Pancreas (tissue), 10 donors: ENCODE measurements around the gene SLC7A8. TPM values are rescaled to one million over a fixed set of nuclear protein-coding genes. Genes with fewer than 3 reads are reported as not detected.

Experiments
- ATAC-seq, 4 donors: fragments of 200-7000 bp; cut with Tn5 transposase; one replicate each; pipeline versions ENCODE4 v1.8.0 to v1.9.1; 2020; ENCODE audit warnings: mild to moderate bottlenecking in 4 of 4, moderate library complexity in 4 of 4
- DNase-seq, 6 donors: peaks; one replicate each; pipeline ENCODE4 v3.0.0-alpha.2; 2020
- FAIRE-seq: peaks from 2 replicates; lab custom pipeline; 2012; peaks lifted over from hg19 to GRCh38; lab: Jason Lieb, UNC
- H3K27ac ChIP-seq, 4 donors: fragments of 200-600 bp; sonication (generic); 1 replicate in 3 of 4; 2 replicates in 1 of 4; pipeline versions ENCODE4 v1.5.0 to v1.8.0; 2020
- H3K27me3 ChIP-seq, 4 donors: fragments of 200-600 bp; one replicate each; pipeline ENCODE4 v1.8.0; 2021
- H3K36me3 ChIP-seq, 3 donors: fragments of 200-600 bp; sonication (generic) in 1 of 3; one replicate each; pipeline versions ENCODE4 v1.5.0 to v1.8.0; 2020 to 2021
- H3K4me1 ChIP-seq, 3 donors: fragments of 200-600 bp; one replicate each; pipeline ENCODE4 v1.8.0; 2021
- H3K4me3 ChIP-seq, 4 donors: fragments of 200-600 bp; sonication (generic) in 2 of 4; one replicate each; pipeline versions ENCODE4 v1.5.0 to v1.8.0; 2020 to 2021
- H3K9me3 ChIP-seq, 4 donors: fragments of 200-600 bp; one replicate each; pipeline ENCODE4 v1.8.0; 2021
- WGBS, 2 donors: extraction: QIAGEN DNeasy Blood & Tissue Kit; methylation state at CpG; one replicate each; pipeline ENCODE4 v1.1.7; 2013; 5-methylcytosine and 5-hydroxymethylcytosine counted together
- intact Hi-C, 3 donors: fragments of 100-400 bp; cut with DNase I; formaldehyde crosslinking; loops; one replicate each; pipeline versions ENCODE4 v1.11.1 to v1.14.2; 2022
- polyA plus RNA-seq, 2 donors: library from polyadenylated mRNA; stranded (reverse); fragments of 200-250 nt; gene quantifications; one replicate each; pipeline ENCODE4 v1.2.3, GENCODE V29; 2013
- total RNA-seq, 6 donors: library from RNA; stranded (reverse); fragmentation: NEBNext Ultra II Directional in 4 of 6; extraction: Animal tissue kit (Norgen Biotek cat#: 25700) in 4 of 6; gene quantifications; one replicate each; pipeline versions ENCODE4 v1.2.1 to v1.2.4, GENCODE V29; 2021 to 2023
- TF ChIP-seq, protein P1 (sequence below), 4 donors: fragments of 200-600 bp; sonication (generic) in 3 of 4; IDR thresholded peaks; one replicate each; pipeline versions ENCODE4 v1.5.0 to v1.8.0; 2021; ENCODE audit warnings: antibody characterized with exemption in 4 of 4
- donor health status: healthy with polysubstance abuse.
- donor health status: DM: no; HTN: no; CAD: no; lungs with moderate emphysema.
- donor health status: DM: no; HTN: no; CAD: no.
- donor health status: control.
- donor health status: control.
- donor health status: Bipolar disorder and iron deficiency.
- donor health status: DM: yes; HTN: yes; CAD: no.
- donor health status: DM: no; HTN: no; CAD: no.
- donor health status: DM: no; HTN: no; CAD: no.
- donor health status: DM: yes; HTN: yes; CAD: no.

Gene SLC7A8
- total and polyA plus RNA-seq, 8 donors: 11.5 to 70.8 (median 30.5) TPM

DNA sequence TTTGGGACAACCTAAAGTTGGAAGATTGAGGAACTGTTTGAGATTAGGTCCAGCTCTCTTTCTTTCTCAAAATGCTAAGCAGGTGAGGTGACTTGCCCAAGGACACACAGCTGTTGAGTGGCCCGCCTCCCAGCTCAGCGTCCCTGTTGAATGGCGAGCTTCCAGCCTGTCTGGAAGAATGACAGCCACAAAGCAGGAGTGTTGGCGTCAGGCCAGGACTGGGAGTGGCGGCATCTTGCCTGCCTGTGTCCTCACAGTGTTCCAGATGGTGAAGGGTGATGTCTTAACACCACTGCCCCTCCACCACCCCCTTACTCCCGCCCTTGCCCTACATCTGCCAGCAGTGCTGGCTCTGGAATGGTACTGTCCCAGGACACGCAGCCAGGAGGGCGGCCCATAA is 60.0 kb downstream of the SLC7A8 start:
- H3K4me1 ChIP-seq: peaks cover 0 to 12% (median 4%) of the 10 kb centered on the region in 3 donors
- no peak overlapping the region for H3K4me3 ChIP-seq
- peak; percentile 66 to 94 (median 89) for DNase-seq
- H3K36me3 ChIP-seq: no peaks in the 10 kb centered on the region
- WGBS, 2 donors: 23 to 24% methylated on average over 8 of the region's 8 CpGs
- FAIRE-seq: no peak
- no peaks in the 10 kb centered on the region for H3K27me3 ChIP-seq
- intact Hi-C loops: loop anchor here in 1 of 3 donors (10.0 kb wide), 1 partner anchor 61 kb away; the partner anchor contains the start of gene SLC7A8
- ATAC-seq: peak; percentile 2 to 60 (median 36)
- TF ChIP-seq, protein P1, sequence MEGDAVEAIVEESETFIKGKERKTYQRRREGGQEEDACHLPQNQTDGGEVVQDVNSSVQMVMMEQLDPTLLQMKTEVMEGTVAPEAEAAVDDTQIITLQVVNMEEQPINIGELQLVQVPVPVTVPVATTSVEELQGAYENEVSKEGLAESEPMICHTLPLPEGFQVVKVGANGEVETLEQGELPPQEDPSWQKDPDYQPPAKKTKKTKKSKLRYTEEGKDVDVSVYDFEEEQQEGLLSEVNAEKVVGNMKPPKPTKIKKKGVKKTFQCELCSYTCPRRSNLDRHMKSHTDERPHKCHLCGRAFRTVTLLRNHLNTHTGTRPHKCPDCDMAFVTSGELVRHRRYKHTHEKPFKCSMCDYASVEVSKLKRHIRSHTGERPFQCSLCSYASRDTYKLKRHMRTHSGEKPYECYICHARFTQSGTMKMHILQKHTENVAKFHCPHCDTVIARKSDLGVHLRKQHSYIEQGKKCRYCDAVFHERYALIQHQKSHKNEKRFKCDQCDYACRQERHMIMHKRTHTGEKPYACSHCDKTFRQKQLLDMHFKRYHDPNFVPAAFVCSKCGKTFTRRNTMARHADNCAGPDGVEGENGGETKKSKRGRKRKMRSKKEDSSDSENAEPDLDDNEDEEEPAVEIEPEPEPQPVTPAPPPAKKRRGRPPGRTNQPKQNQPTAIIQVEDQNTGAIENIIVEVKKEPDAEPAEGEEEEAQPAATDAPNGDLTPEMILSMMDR (IDR thresholded peaks at IDR 0.05): no peak
- H3K9me3 ChIP-seq: no peaks in the 10 kb centered on the region
- H3K27ac ChIP-seq: no peak overlapping the region

DNA sequence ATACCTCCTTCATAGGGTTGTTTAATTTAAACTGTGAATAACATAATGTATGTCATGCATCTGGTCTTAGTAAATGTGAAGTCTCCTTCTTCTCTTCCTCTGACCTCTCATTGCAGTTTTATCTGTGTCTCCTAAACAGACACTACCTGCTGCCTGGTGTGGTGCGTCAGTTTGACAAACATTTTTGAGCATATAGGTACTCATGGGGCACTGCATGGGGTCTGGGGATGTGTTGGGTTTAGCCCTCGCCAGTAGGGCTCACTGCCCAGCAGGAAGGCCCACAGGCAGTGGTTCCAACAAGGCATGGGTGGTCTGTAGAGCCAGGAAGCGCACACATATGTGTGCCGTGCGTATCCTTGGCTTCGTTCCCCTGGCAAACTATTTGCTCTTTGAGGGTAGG is 61.4 kb downstream of the SLC7A8 start:
- no peak for ATAC-seq
- no peak overlapping the region for H3K4me3 ChIP-seq
- 87 to 89% methylated on average over 6 of the region's 6 CpGs for WGBS, 2 donors
- FAIRE-seq: no peak
- TF ChIP-seq, protein P1 (IDR thresholded peaks at IDR 0.05): no peak
- H3K27ac ChIP-seq: no peak overlapping the region
- no peaks in the 10 kb centered on the region for H3K36me3 ChIP-seq
- no peaks in the 10 kb centered on the region for H3K27me3 ChIP-seq
- no peak for DNase-seq
- intact Hi-C loops: loop anchor here in 1 of 3 donors (10.0 kb wide), 1 partner anchor 63 kb away; the partner anchor contains the start of gene SLC7A8
- H3K9me3 ChIP-seq: no peaks in the 10 kb centered on the region
- H3K4me1 ChIP-seq: peaks cover 0 to 12% (median 4%) of the 10 kb centered on the region in 3 donors

DNA sequence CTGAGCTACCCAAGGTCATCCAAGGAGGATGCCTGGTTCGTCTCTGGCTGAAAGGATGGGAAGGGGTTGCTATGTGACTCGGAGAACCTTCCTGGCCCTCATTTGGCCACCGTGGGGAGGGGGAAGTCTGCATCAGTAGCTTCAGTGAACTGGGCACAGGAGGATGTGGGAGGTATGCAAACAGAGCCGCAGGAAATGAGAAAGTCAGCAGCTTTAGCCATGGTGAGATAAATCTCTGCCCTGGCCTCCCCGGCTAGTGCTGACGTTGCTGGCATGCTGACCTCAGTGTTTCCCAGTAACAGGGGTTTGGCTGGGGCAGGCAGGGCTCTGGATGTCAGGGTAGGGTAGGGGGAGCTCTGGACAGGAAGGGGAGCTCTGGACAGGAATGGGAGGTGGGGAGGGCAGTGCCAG is 62.1 kb downstream of the SLC7A8 start:
- 29 to 36% methylated on average over 6 of the region's 6 CpGs for WGBS, 2 donors
- Histone ChIP-seq H3K4me3 (no peak overlapping the region), H3K9me3 (no peaks in the 10 kb centered on the region), H3K4me1 (peaks cover 0 to 12% (median 4%) of the 10 kb centered on the region in 3 donors), H3K36me3 (no peaks in the 10 kb centered on the region), H3K27me3 (no peaks in the 10 kb centered on the region), H3K27ac (no peak overlapping the region)
- peak; percentile 47 to 79 (median 57) for ATAC-seq
- FAIRE-seq: no peak
- DNase-seq: peak in 3 of 6 donors; percentile 38 to 55 (median 42)
- TF ChIP-seq, protein P1 (IDR thresholded peaks at IDR 0.05): no peak
- intact Hi-C loops: loop anchor here in 2 of 3 donors (2.0 to 10.0 kb wide), 2 partner anchors 63 to 67 kb away; partner anchors contain the start of gene SLC7A8 (in 1 of the 2)

DNA sequence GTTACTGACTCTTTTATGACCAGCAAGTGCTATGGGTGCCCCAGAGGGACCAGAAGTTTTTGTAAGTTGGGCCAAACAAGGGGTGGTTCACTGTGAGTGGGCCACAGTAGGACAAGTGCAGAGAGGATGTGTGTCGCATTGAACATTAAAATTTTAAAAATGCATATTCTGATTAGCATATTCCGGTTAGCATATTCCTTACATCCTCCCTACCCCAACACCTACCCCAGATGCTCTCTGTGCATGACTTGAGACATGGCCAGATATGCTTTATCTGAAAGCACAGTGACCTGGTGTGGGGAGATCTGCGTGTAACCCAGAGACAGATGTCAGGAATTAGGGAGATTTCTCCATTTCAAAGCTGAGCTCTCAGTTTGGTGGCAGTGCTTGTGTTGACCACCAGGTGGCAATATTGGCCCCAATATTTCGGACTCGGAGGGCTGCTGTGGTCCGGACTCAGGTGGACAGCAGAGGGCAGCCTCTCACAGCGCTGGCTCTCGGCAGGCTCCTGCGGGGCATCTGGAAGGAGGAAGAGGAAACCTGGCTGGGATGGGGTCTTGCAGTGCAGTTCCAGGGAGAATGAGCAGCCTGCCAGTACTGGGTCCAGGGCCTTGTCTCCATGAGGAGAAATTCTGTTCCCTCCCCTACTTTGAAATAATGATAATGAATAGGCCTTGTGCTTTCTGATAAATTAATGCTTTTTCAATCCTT is 62.8 kb downstream of the SLC7A8 start:
- ATAC-seq (peak; percentile 89 to 97 (median 92)), DNase-seq (peak; percentile 82 to 96 (median 90)), FAIRE-seq (no peak)
- Histone ChIP-seq H3K4me1 (peaks cover 0 to 12% (median 4%) of the 10 kb centered on the region in 3 donors), H3K4me3 (no peak overlapping the region), H3K27ac (no peak overlapping the region), H3K9me3 (no peaks in the 10 kb centered on the region), H3K27me3 (no peaks in the 10 kb centered on the region), H3K36me3 (no peaks in the 10 kb centered on the region)
- TF ChIP-seq, protein P1 (IDR thresholded peaks at IDR 0.05): peak; percentile 99 to 100 (median 99)
- intact Hi-C loops: loop anchor here in 2 of 3 donors (2.0 to 10.0 kb wide), 2 partner anchors 64 to 68 kb away; partner anchors contain the start of gene SLC7A8 (in 1 of the 2)
- 20% methylated on average over 9 of the region's 9 CpGs for WGBS, 2 donors
